CD4-positive, alpha-beta memory T cell (primary cell): ENCODE data around the gene ITIH4. TPM values are rescaled to one million over a fixed set of nuclear protein-coding genes. Genes with fewer than 3 reads are reported as not detected.

Experiments used
- CTCF ChIA-PET: fragments of 350-600 bp; sonication (Branson Sonifier 250); formaldehyde crosslinking; loops from one replicate; lab custom pipeline; 2021; ENCODE audit warnings: inconsistent platforms; ENCODE audit not compliant: partially characterized antibody; lab: Charles Lee
- POLR2A ChIA-PET: fragments of 350-600 bp; sonication (Branson Sonifier 250); formaldehyde crosslinking; loops from one replicate; lab custom pipeline; 2021; ENCODE audit not compliant: partially characterized antibody; lab: Charles Lee
- DNase-seq, 5 donors: peaks; one replicate each; pipeline versions ENCODE4 v3.0.0 to v3.0.0-alpha.2; 2020 to 2022; ENCODE audit warnings: mixed read lengths in 1 of 5
- H3K27ac ChIP-seq: one replicate; pipeline ENCODE4 v1.7.0; 2013; ENCODE audit warnings: low read depth, low read length
- H3K27me3 ChIP-seq: 2 replicates; pipeline ENCODE4 v1.7.0; 2013; ENCODE audit warnings: mild to moderate bottlenecking, low read length, moderate library complexity; ENCODE audit not compliant: insufficient read depth
- H3K36me3 ChIP-seq: 2 replicates; pipeline ENCODE4 v1.7.0; 2013; ENCODE audit warnings: mild to moderate bottlenecking, low read length, moderate library complexity; ENCODE audit not compliant: insufficient read depth
- H3K4me1 ChIP-seq: 2 replicates; pipeline ENCODE4 v1.7.0; 2013; ENCODE audit warnings: mild to moderate bottlenecking, low read length, moderate library complexity; ENCODE audit not compliant: insufficient read depth
- H3K4me3 ChIP-seq, 2 donors: one replicate each; pipeline ENCODE4 v1.7.0; 2013; ENCODE audit warnings: low read length in 2 of 2, mild to moderate bottlenecking in 1 of 2
- H3K9me3 ChIP-seq, 2 donors: one replicate each; pipeline ENCODE4 v1.7.0; 2013; ENCODE audit warnings: low read length in 2 of 2, control low read depth in 1 of 2; ENCODE audit not compliant: control insufficient read depth in 1 of 2
- H3K27ac Mint-ChIP-seq, 7 donors: one replicate each; pipeline ENCODE4 v1.8.0; 2020 to 2021; ENCODE audit warnings: mixed read lengths in 7 of 7, mild to moderate bottlenecking in 6 of 7, inconsistent platforms in 3 of 7, moderate library complexity in 3 of 7
- H3K27me3 Mint-ChIP-seq, 2 donors: one replicate each; pipeline ENCODE4 v1.8.0; 2020 to 2021; ENCODE audit warnings: mixed read lengths in 2 of 2
- H3K36me3 Mint-ChIP-seq, 2 donors: one replicate each; pipeline ENCODE4 v1.8.0; 2020 to 2021; ENCODE audit warnings: mixed read lengths in 2 of 2, inconsistent platforms in 1 of 2, mild to moderate bottlenecking in 1 of 2
- H3K4me1 Mint-ChIP-seq, 4 donors: one replicate each; pipeline ENCODE4 v1.8.0; 2020 to 2021; ENCODE audit warnings: mixed read lengths in 4 of 4, mild to moderate bottlenecking in 1 of 4
- H3K4me3 Mint-ChIP-seq, 8 donors: one replicate each; pipeline ENCODE4 v1.8.0; 2020 to 2021; ENCODE audit warnings: mixed read lengths in 8 of 8, mild to moderate bottlenecking in 7 of 8, moderate library complexity in 6 of 8, inconsistent platforms in 3 of 8
- H3K9me3 Mint-ChIP-seq, 8 donors: one replicate each; pipeline ENCODE4 v1.8.0; 2020 to 2021; ENCODE audit warnings: mixed read lengths in 8 of 8, mild to moderate bottlenecking in 5 of 8, inconsistent platforms in 3 of 8, moderate library complexity in 1 of 8
- intact Hi-C: fragments of 100-400 bp; cut with micrococcal nuclease; formaldehyde crosslinking; loops from one replicate; pipeline ENCODE4 v1.15.1; 2023
- polyA plus RNA-seq, 2 donors: library from polyadenylated mRNA; unstranded; fragments of 300-500 nt; fragmentation: Illumina TruSeq; gene quantifications; one replicate each; pipeline ENCODE4 v1.2.3, GENCODE V29; 2021
- total RNA-seq, 2 experiments: library from RNA; stranded (reverse); gene quantifications; one replicate each; pipeline ENCODE4 v1.2.3, GENCODE V29; 2021

Gene ITIH4
- total and polyA plus RNA-seq, 4 experiments from 2014 or later, result 0.07 to 50.7 (median 26.1) TPM

DNA sequence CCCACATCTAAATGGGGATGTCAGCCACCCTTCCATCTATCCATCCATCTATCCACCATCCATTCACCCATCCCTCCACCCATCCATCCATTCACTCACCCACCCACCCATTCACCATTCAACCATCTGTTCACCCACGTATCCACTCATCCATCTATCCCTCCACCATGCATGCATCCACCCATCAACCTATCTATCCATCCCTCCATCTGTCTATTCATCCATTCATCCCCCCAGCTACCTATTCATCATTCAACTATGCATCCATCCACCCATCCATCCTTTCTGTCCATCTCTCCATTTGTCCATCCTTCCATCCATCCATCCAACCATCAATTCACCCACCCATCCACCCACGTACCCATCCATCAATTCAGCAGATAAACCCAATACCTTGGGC is 21.3 kb downstream of the ITIH4 start:
- intact Hi-C loops, result no loop called here
- ChIA-PET CTCF (interaction anchor here (0.6 kb wide), 1 partner anchor 12 kb away, joined by 3 read pairs; no protein-coding TSS in a partner anchor), POLR2A (no interaction called here)
- Mint-ChIP-seq H3K27ac (no peak overlapping the region), H3K4me3 (no peak overlapping the region), H3K9me3 (peaks cover 0 to 2% (median 0%) of the 10 kb centered on the region in 8 donors), H3K4me1 (peaks cover 0 to 5% (median 1%) of the 10 kb centered on the region in 4 donors), H3K27me3 (peaks cover 0 to 2% of the 10 kb centered on the region in 2 donors), H3K36me3 (no peaks in the 10 kb centered on the region)
- Histone ChIP-seq H3K27me3 (no peaks in the 10 kb centered on the region), H3K4me1 (no peaks in the 10 kb centered on the region), H3K36me3 (no peaks in the 10 kb centered on the region), H3K9me3 (no peaks in the 10 kb centered on the region), H3K27ac (no peak overlapping the region), H3K4me3 (no peak overlapping the region)
- no peak for DNase-seq

GRCh38 chr3:52805270-52806039 is 25.0 kb downstream of the ITIH4 start:
- no peaks in the 10 kb centered on the region for H3K36me3 Mint-ChIP-seq
- no peak overlapping the region for H3K27ac ChIP-seq
- H3K27me3 Mint-ChIP-seq, result peaks cover 0 to 2% of the 10 kb centered on the region in 2 donors
- peaks cover 0 to 5% (median 1%) of the 10 kb centered on the region in 4 donors for H3K4me1 Mint-ChIP-seq
- no peaks in the 10 kb centered on the region for H3K27me3 ChIP-seq
- H3K27ac Mint-ChIP-seq, result no peak overlapping the region
- H3K4me1 ChIP-seq, result no peaks in the 10 kb centered on the region
- no peak for DNase-seq
- peaks cover 0 to 2% (median 0%) of the 10 kb centered on the region in 8 donors for H3K9me3 Mint-ChIP-seq
- H3K4me3 ChIP-seq, result no peak overlapping the region
- ChIA-PET POLR2A (no interaction called here), CTCF (no interaction called here)
- no peaks in the 10 kb centered on the region for H3K9me3 ChIP-seq
- H3K4me3 Mint-ChIP-seq, result no peak overlapping the region
- H3K36me3 ChIP-seq, result no peaks in the 10 kb centered on the region
- intact Hi-C loops, result no loop called here

DNA sequence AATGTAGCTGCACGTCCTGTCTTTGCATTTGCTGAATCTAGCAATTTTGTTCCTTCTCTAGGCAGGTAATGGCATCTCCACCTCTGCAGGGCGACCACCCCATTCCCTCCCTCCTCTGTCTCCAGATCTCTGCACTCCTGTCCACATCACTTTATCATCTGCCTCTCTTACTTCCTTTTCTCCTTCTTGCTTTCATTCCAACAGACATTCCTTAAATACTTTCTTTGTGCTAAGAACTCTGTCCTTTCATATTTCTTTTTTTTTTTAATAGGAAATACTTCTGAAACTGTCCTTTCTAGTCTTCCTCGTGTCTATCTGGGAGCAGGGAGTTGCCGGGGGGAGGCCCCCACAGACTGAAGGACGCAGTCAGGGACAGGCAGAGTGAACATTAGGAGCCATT is 28.6 kb downstream of the ITIH4 start:
- intact Hi-C loops, result no loop called here
- Mint-ChIP-seq H3K4me1 (no peaks in the 10 kb centered on the region), H3K4me3 (no peak overlapping the region), H3K9me3 (no peaks in the 10 kb centered on the region), H3K27ac (no peak overlapping the region), H3K27me3 (peaks cover 1 to 2% of the 10 kb centered on the region in 2 donors), H3K36me3 (no peaks in the 10 kb centered on the region)
- Histone ChIP-seq H3K4me3 (no peak overlapping the region), H3K4me1 (no peaks in the 10 kb centered on the region), H3K9me3 (no peaks in the 10 kb centered on the region), H3K27me3 (no peaks in the 10 kb centered on the region), H3K27ac (no peak overlapping the region), H3K36me3 (no peaks in the 10 kb centered on the region)
- no peak for DNase-seq
- CTCF ChIA-PET, result no interaction called here
- POLR2A ChIA-PET, result no interaction called here

- Histone ChIP-seq H3K27me3 (no peaks in the 10 kb centered on the region), H3K27ac (no peak overlapping the region), H3K36me3 (no peaks in the 10 kb centered on the region), H3K4me3 (no peak overlapping the region), H3K4me1 (no peaks in the 10 kb centered on the region), H3K9me3 (no peaks in the 10 kb centered on the region)
- Mint-ChIP-seq H3K4me1 (no peaks in the 10 kb centered on the region), H3K36me3 (no peaks in the 10 kb centered on the region), H3K4me3 (peak overlapping the region in 1 of 8 donors; percentile 2), H3K27ac (no peak overlapping the region), H3K9me3 (no peaks in the 10 kb centered on the region), H3K27me3 (peaks cover 0 to 1% of the 10 kb centered on the region in 2 donors)
- no peak for DNase-seq
- ChIA-PET POLR2A (no interaction called here), CTCF (interaction anchor here (1.0 kb wide), 1 partner anchor 8 kb away, joined by 3 read pairs; no protein-coding TSS in a partner anchor)
- intact Hi-C loops, result no loop called here
Measured at GRCh38 chr3:52800079-52800478, 30.4 kb downstream of the ITIH4 start.

DNA sequence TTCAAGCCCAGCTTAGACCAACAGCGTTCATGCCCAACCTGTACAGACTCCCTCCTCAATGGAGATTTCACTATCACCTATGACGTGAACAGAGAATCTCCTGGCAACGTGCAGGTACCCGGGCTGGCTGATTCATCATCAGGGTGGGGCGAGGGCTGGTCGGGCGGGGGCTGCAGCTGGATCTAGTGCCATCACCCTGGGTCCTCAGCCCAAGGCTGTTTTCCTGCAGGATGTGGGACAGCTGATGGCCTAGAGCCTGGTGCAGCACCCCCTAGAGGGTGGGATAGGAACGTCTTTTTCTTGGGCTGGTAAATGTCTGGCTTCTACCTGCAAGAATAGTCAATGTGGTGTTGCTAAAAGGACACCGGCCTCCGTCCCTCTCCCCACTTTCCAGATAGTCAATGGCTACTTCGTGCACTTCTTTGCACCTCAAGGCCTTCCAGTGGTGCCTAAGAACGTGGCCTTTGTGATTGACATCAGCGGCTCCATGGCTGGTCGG is 31.4 kb downstream of the ITIH4 start:
- ChIA-PET CTCF (interaction anchor here (0.8 to 1.0 kb wide), 3 partner anchors 8 to 60 kb away, joined by 3 to 4 read pairs (median 3); no protein-coding TSS in a partner anchor), POLR2A (no interaction called here)
- Mint-ChIP-seq H3K9me3 (no peaks in the 10 kb centered on the region), H3K36me3 (no peaks in the 10 kb centered on the region), H3K4me3 (no peak overlapping the region), H3K4me1 (no peaks in the 10 kb centered on the region), H3K27ac (no peak overlapping the region), H3K27me3 (peaks cover 0 to 1% of the 10 kb centered on the region in 2 donors)
- Histone ChIP-seq H3K9me3 (no peaks in the 10 kb centered on the region), H3K4me1 (no peaks in the 10 kb centered on the region), H3K27me3 (no peaks in the 10 kb centered on the region), H3K4me3 (no peak overlapping the region), H3K27ac (no peak overlapping the region), H3K36me3 (no peaks in the 10 kb centered on the region)
- no peak for DNase-seq
- intact Hi-C loops, result no loop called here

- H3K4me3 Mint-ChIP-seq, result no peak overlapping the region
- H3K4me1 Mint-ChIP-seq, result no peaks in the 10 kb centered on the region
- H3K9me3 Mint-ChIP-seq, result no peaks in the 10 kb centered on the region
- no peaks in the 10 kb centered on the region for H3K27me3 ChIP-seq
- ChIA-PET CTCF (interaction anchor here (0.8 to 1.0 kb wide), 3 partner anchors 9 to 59 kb away, joined by 3 to 4 read pairs (median 3); no protein-coding TSS in a partner anchor), POLR2A (no interaction called here)
- H3K4me3 ChIP-seq, result no peak overlapping the region
- no peaks in the 10 kb centered on the region for H3K36me3 Mint-ChIP-seq
- H3K4me1 ChIP-seq, result no peaks in the 10 kb centered on the region
- H3K36me3 ChIP-seq, result no peaks in the 10 kb centered on the region
- H3K27ac ChIP-seq, result no peak overlapping the region
- DNase-seq, result no peak
- peaks cover 0 to 1% of the 10 kb centered on the region in 2 donors for H3K27me3 Mint-ChIP-seq
- H3K27ac Mint-ChIP-seq, result no peak overlapping the region
- intact Hi-C loops, result no loop called here
- H3K9me3 ChIP-seq, result no peaks in the 10 kb centered on the region
Measured at GRCh38 chr3:52798376-52798977, 32.0 kb downstream of the ITIH4 start.

DNA sequence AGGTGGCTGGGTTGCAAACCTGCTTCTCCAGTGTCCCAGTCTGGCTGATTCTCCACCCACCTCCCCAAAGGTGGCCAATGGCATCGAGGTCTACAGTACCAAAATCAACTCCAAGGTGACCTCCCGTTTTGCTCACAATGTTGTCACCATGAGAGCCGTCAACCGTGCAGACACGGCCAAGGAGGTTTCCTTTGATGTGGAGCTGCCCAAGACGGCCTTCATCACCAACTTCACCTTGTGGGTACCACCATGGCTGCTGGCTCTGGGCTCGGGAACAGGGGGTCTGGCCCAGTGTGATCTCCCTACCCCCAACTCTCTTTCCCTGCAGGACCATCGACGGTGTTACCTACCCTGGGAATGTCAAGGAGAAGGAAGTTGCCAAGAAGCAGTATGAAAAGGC is 34.1 kb downstream of the ITIH4 start:
- no peak overlapping the region for H3K27ac ChIP-seq
- no peaks in the 10 kb centered on the region for H3K36me3 ChIP-seq
- DNase-seq, result no peak
- H3K4me3 ChIP-seq, result no peak overlapping the region
- no peaks in the 10 kb centered on the region for H3K36me3 Mint-ChIP-seq
- intact Hi-C loops, result no loop called here
- ChIA-PET POLR2A (no interaction called here), CTCF (no interaction called here)
- peaks cover 0 to 2% (median 0%) of the 10 kb centered on the region in 8 donors for H3K9me3 Mint-ChIP-seq
- H3K4me1 Mint-ChIP-seq, result no peaks in the 10 kb centered on the region
- no peaks in the 10 kb centered on the region for H3K27me3 ChIP-seq
- no peak overlapping the region for H3K27ac Mint-ChIP-seq
- no peaks in the 10 kb centered on the region for H3K4me1 ChIP-seq
- H3K27me3 Mint-ChIP-seq, result peaks cover 0 to 3% of the 10 kb centered on the region in 2 donors
- no peaks in the 10 kb centered on the region for H3K9me3 ChIP-seq
- no peak overlapping the region for H3K4me3 Mint-ChIP-seq
